Heart right ventricle (tissue), 16 donors: ENCODE data around the gene MBOAT2. TPM values are rescaled to one million over a fixed set of nuclear protein-coding genes. Genes with fewer than 3 reads are reported as not detected.
A peak's percentile ranks its signal among the peaks of the same experiment; 100 is the strongest.

Experiments
- ATAC-seq, 8 donors: fragments of 200-7000 bp; cut with Tn5 transposase; one replicate each; pipeline ENCODE4 v1.9.1; 2020; ENCODE audit warnings: mild to moderate bottlenecking in 8 of 8, moderate library complexity in 8 of 8, moderate number of reproducible peaks in 1 of 8
- DNase-seq, 2 donors: peaks; one replicate each; pipeline ENCODE4 v3.0.0-alpha.2; 2020
- H3K27ac ChIP-seq, 10 donors: fragments of 200-600 bp; sonication (generic) in 2 of 10; one replicate each; pipeline versions ENCODE4 v1.5.0 to v1.8.0; 2020 to 2022; ENCODE audit warnings: mild to moderate bottlenecking in 3 of 10
- H3K27me3 ChIP-seq, 7 donors: fragments of 200-600 bp; one replicate each; pipeline ENCODE4 v1.8.0; 2021 to 2022; ENCODE audit warnings: mild to moderate bottlenecking in 2 of 7
- H3K36me3 ChIP-seq, 9 donors: fragments of 200-600 bp; sonication (generic) in 1 of 9; one replicate each; pipeline versions ENCODE4 v1.5.0 to v1.8.0; 2020 to 2022; ENCODE audit warnings: mild to moderate bottlenecking in 2 of 9
- H3K4me1 ChIP-seq, 9 donors: fragments of 200-600 bp; sonication (generic) in 1 of 9; one replicate each; pipeline versions ENCODE4 v1.5.0 to v1.8.0; 2020 to 2022; ENCODE audit warnings: mild to moderate bottlenecking in 4 of 9
- H3K4me3 ChIP-seq, 10 donors: fragments of 200-600 bp; sonication (generic) in 2 of 10; one replicate each; pipeline versions ENCODE4 v1.5.0 to v1.8.0; 2020 to 2022; ENCODE audit warnings: mild to moderate bottlenecking in 7 of 10, moderate library complexity in 2 of 10
- H3K9me3 ChIP-seq, 11 donors: fragments of 200-600 bp in 10 of 11; sonication (generic) in 2 of 11; one replicate each; pipeline versions ENCODE4 v1.5.0 to v1.8.0; 2013 to 2022; ENCODE audit warnings: mild to moderate bottlenecking in 2 of 11, control low read depth in 1 of 11, moderate library complexity in 1 of 11
- CTCF ChIP-seq, 9 donors: fragments of 200-600 bp; sonication (generic) in 2 of 9; IDR thresholded peaks; one replicate each; pipeline versions ENCODE4 v1.5.0 to v1.8.0; 2021 to 2022; ENCODE audit warnings: antibody characterized with exemption in 9 of 9, mild to moderate bottlenecking in 5 of 9, moderate library complexity in 1 of 9
- WGBS, 2 donors: extraction: QIAGEN DNeasy Blood & Tissue Kit; methylation state at CpG; one replicate each; pipeline ENCODE4 v1.1.7; 2013; ENCODE audit warnings: inconsistent platforms in 1 of 2; 5-methylcytosine and 5-hydroxymethylcytosine counted together
- intact Hi-C, 10 donors: fragments of 100-400 bp; cut with DNase I; formaldehyde crosslinking; loops; one replicate each; pipeline versions ENCODE4 v1.11.1 to v1.14.2; 2022
- polyA plus RNA-seq, 2 donors: library from polyadenylated mRNA; stranded (reverse); fragments of 200-250 nt; gene quantifications; one replicate each; pipeline ENCODE4 v1.2.3, GENCODE V29; 2013
- total RNA-seq, 10 donors: library from RNA; stranded (reverse); fragmentation: NEBNext Ultra II Directional in 3 of 10; extraction: Animal tissue kit (Norgen Biotek cat#: 25700) in 3 of 10; gene quantifications; one replicate each; pipeline versions ENCODE4 v1.2.1 to v1.2.4, GENCODE V29; 2021 to 2023
- donor health status: Arrhythmogenic right ventricular cardiomyopathy.
- donor health status: ischemic (EF 13 %, LVEDD 7.1; RV severe dilation, severe dysfunction).
- donor health status: healthy with polysubstance abuse.
- donor health status: DM: no; HTN: yes; CAD: no.
- donor health status: DM: no; HTN: no; CAD: no.
- donor health status: ischemic (EF 25% LVEDD 6.9; RV normal size, moderate dysfunction).
- donor health status: ischemic (EF 25% LVEDD 5.7; RV mildly dilated, moderate dysfunction).
- donor health status: healthy.
- donor health status: DM: yes; HTN: yes; CAD: no.
- donor health status: Ischemic cardiomyopathy.
- donor health status: ischemic (EF 35%, LVEDD 5.7; RV mildly dilated, moderate dysfunction).
- donor health status: nonischemic (EF 11% LVEDD 7.7; RV severe dilation, severe dysfunction).
- donor health status: DM: yes; HTN: yes; CAD: no.
- donor health status: PGD.
- donor health status: ischemic (EF 29% LVEDD 5.4; RV normal size, mild dysfunction).
- donor health status: nonischemic (EF 23%, LVEDD 6.1; RV moderate dilation, normal function).

Gene MBOAT2
- total and polyA plus RNA-seq, 12 donors = 6.3 to 35.3 (median 18.4) TPM

GRCh38 chr2:8822218-8822617 is 181.3 kb downstream of the MBOAT2 start:
- Histone ChIP-seq H3K4me3 (no peak overlapping the region), H3K36me3 (peaks cover 0 to 79% (median 9%) of the 10 kb centered on the region in 9 donors), H3K27me3 (no peaks in the 10 kb centered on the region), H3K9me3 (no peaks in the 10 kb centered on the region), H3K4me1 (peaks cover 4 to 42% (median 22%) of the 10 kb centered on the region in 9 donors), H3K27ac (peak overlapping the region in 8 of 10 donors; percentile 11 to 77 (median 59))
- ATAC-seq = peak in 1 of 8 donors; percentile 32
- no peak for DNase-seq
- no peak for TF ChIP-seq CTCF (IDR thresholded peaks at IDR 0.05)
- intact Hi-C loops = no loop called here
- WGBS, 2 donors = 76 to 86% methylated on average over 4 of the region's 4 CpGs

- DNase-seq (peak; percentile 30 to 38), ATAC-seq (peak; percentile 65 to 97 (median 74))
- H3K27ac ChIP-seq = peak overlapping the region in 9 of 10 donors; percentile 4 to 77 (median 59)
- H3K4me1 ChIP-seq = peaks cover 4 to 42% (median 22%) of the 10 kb centered on the region in 9 donors
- intact Hi-C loops = no loop called here
- TF ChIP-seq CTCF (IDR thresholded peaks at IDR 0.05) = no peak
- WGBS, 2 donors = 40 to 46% methylated on average over 8 of the region's 8 CpGs
- no peaks in the 10 kb centered on the region for H3K9me3 ChIP-seq
- peaks cover 0 to 79% (median 9%) of the 10 kb centered on the region in 9 donors for H3K36me3 ChIP-seq
- no peak overlapping the region for H3K4me3 ChIP-seq
- no peaks in the 10 kb centered on the region for H3K27me3 ChIP-seq
Measured at GRCh38 chr2:8821276-8822217, 181.9 kb downstream of the MBOAT2 start.

- Histone ChIP-seq H3K36me3 (peaks cover 0 to 79% (median 17%) of the 10 kb centered on the region in 9 donors), H3K4me1 (peaks cover 4 to 42% (median 22%) of the 10 kb centered on the region in 9 donors), H3K27me3 (no peaks in the 10 kb centered on the region), H3K27ac (peak overlapping the region in 8 of 10 donors; percentile 11 to 77 (median 59)), H3K4me3 (no peak overlapping the region), H3K9me3 (no peaks in the 10 kb centered on the region)
- DNase-seq (no peak), ATAC-seq (peak in 4 of 8 donors; percentile 37 to 59 (median 49))
- no peak for TF ChIP-seq CTCF (IDR thresholded peaks at IDR 0.05)
- intact Hi-C loops = no loop called here
- WGBS, 2 donors = 59 to 71% methylated on average over 8 of the region's 8 CpGs
Measured at GRCh38 chr2:8819948-8820347, 183.5 kb downstream of the MBOAT2 start.

GRCh38 chr2:8819194-8819593 is 184.3 kb downstream of the MBOAT2 start:
- peak in 6 of 8 donors; percentile 51 to 88 (median 68) for ATAC-seq
- TF ChIP-seq CTCF (IDR thresholded peaks at IDR 0.05) = no peak
- DNase-seq = no peak

More at GRCh38 chr2:8819194-8819593, 184.3 kb downstream of the MBOAT2 start:
- WGBS, 2 donors = 60 to 69% methylated on average over 5 of the region's 5 CpGs
- Histone ChIP-seq H3K27me3 (no peaks in the 10 kb centered on the region), H3K4me3 (no peak overlapping the region), H3K4me1 (peaks cover 4 to 42% (median 22%) of the 10 kb centered on the region in 9 donors), H3K27ac (peak overlapping the region in 5 of 10 donors; percentile 56 to 77 (median 67)), H3K9me3 (no peaks in the 10 kb centered on the region), H3K36me3 (peaks cover 0 to 79% (median 12%) of the 10 kb centered on the region in 9 donors)
- intact Hi-C loops = no loop called here
